ENCODE measurements around the gene CDK16.
A peak's percentile ranks its signal among the peaks of the same experiment; 100 is the strongest.

The CDK16 gene

DNA sequence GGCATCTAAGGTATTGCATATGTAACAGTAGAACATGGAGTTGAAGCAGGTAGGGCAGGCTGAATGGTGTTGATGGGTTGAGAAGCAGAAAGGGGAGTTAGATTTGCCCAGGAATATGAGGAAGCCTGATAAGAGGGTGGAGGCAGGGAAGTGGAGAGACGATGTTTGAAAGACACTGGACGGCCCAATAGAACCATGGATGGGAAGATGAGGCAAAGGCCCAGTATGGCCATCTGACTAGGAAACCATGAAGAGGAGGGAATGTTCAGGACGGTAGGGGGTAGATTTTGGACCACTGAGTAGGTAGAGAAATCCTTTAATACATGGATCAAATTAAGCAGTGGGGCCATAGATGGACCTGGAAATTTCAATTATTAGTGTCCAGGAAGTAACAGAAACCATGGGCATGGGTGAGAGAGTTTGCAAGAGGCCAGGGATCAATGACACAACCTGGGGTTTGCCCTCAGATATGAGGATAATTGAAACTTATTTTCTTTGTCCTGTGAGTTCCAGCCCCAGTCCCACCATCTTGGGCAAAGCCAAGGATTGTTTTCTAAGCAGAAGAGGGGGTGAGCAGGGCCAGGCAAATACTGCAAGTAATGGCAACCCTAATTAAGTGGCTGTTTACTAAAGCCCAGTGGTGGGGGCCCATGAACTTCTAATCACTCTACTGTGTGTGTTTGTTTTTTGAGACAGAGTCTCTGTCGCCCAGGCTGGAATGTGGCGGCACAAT is 11.8 kb downstream of the CDK16 start:
- WGBS: 88% methylated on average over 5 of the region's 5 CpGs
- no peak overlapping the region for H3K27ac ChIP-seq (ENCODE audit: low read depth, low read length)
- H3K9me3 ChIP-seq (ENCODE audit: insufficient read depth, low read depth, low read length): no peaks in the 10 kb centered on the region
- H3K27me3 ChIP-seq (ENCODE audit: insufficient read depth, low read length): no peaks in the 10 kb centered on the region
- no peak overlapping the region for H3K4me3 ChIP-seq (ENCODE audit: low read length)
- peaks cover 37% of the 10 kb centered on the region for H3K36me3 ChIP-seq (ENCODE audit: insufficient read depth, low read length)
- peaks cover 10% of the 10 kb centered on the region; the same call in 1 of the 2 replicates for H3K4me1 ChIP-seq (ENCODE audit: insufficient read depth, low read length)
- H3K9ac ChIP-seq (ENCODE audit: low read depth, low read length): no peak overlapping the region

DNA sequence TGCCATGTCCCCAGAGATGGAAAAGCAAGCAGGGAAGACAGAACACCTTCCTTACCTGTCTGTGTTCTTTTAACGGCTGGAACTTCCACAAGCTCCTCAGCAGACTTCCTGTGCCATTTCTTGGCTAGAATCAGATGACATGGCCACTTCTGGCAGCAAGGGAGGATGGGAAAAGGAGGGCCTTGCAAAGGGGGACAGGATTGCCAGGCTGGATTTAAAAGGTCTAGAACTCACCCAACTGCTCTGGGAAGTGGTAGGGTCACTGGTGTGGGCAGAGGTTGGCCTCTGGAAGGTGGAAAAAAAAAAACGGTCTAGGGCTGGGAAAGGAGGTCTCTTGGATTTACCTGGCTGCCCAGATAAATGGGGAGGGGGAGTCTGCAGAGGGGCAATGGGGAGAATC is 12.7 kb downstream of the CDK16 start:
- peaks cover 32% of the 10 kb centered on the region for H3K36me3 ChIP-seq (ENCODE audit: insufficient read depth, low read length)
- no peak overlapping the region for H3K9ac ChIP-seq (ENCODE audit: low read depth, low read length)
- H3K4me3 ChIP-seq (ENCODE audit: low read length): no peak overlapping the region
- peaks cover 13% of the 10 kb centered on the region; the same call in 1 of the 2 replicates for H3K4me1 ChIP-seq (ENCODE audit: insufficient read depth, low read length)
- H3K27ac ChIP-seq (ENCODE audit: low read depth, low read length): no peak overlapping the region
- 93% methylated on average over 2 of the region's 2 CpGs for WGBS
- no peaks in the 10 kb centered on the region for H3K9me3 ChIP-seq (ENCODE audit: insufficient read depth, low read depth, low read length)
- no peaks in the 10 kb centered on the region for H3K27me3 ChIP-seq (ENCODE audit: insufficient read depth, low read length)

- no peaks in the 10 kb centered on the region for H3K27me3 ChIP-seq (ENCODE audit: insufficient read depth, low read length)
- peaks cover 21% of the 10 kb centered on the region for H3K36me3 ChIP-seq (ENCODE audit: insufficient read depth, low read length)
- H3K9ac ChIP-seq (ENCODE audit: low read depth, low read length): peak overlapping the region; percentile 87
- H3K4me1 ChIP-seq (ENCODE audit: insufficient read depth, low read length): peaks cover 13% of the 10 kb centered on the region; the same call in 1 of the 2 replicates
- no peaks in the 10 kb centered on the region for H3K9me3 ChIP-seq (ENCODE audit: insufficient read depth, low read depth, low read length)
- 61% methylated on average over 8 of the region's 8 CpGs for WGBS
- peak overlapping the region; percentile 99 for H3K27ac ChIP-seq (ENCODE audit: low read depth, low read length)
- peak overlapping the region; percentile 91 for H3K4me3 ChIP-seq (ENCODE audit: low read length)
Observed at GRCh38 chrX:47232197-47232802, 13.8 kb downstream of the CDK16 start.

DNA sequence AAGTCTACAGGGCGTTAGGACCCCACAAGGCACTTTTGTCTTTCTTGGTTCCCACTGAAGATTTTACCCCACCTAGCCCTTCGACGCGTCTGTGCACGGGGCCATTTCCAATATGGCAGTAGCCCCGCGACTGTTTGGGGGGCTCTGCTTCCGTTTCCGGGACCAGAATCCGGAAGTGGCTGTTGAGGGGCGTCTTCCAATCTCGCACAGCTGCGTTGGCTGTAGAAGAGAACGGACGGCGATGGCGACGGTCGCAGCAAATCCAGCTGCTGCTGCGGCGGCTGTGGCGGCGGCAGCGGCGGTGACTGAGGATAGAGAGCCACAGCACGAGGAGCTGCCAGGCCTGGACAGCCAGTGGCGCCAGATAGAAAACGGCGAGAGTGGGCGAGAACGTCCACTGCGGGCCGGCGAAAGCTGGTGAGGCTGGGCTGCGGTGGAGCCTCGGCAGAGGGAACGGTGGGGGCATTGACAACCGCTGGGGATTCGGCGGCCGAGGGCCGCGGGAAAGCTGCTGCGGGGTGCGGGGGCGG is 14.4 kb downstream of the CDK16 start, which contains the start of gene USP11:
Gene USP11, plus strand, starts transcription at position 207 of the 530 bp plus-strand sequence. Its CDS starts 35 bp downstream, at position 242.
- peak within 1 kb of the TSS; percentile 99 for H3K27ac ChIP-seq (ENCODE audit: low read depth, low read length)
- no peaks in the 10 kb centered on the region for H3K27me3 ChIP-seq (ENCODE audit: insufficient read depth, low read length)
- H3K4me3 ChIP-seq (ENCODE audit: low read length): peak within 1 kb of the TSS; percentile 91
- peaks cover 13% of the 10 kb centered on the region; the same call in 1 of the 2 replicates for H3K4me1 ChIP-seq (ENCODE audit: insufficient read depth, low read length)
- WGBS: 1% methylated on average over 46 of the region's 46 CpGs
- peaks cover 15% of the 10 kb centered on the region for H3K36me3 ChIP-seq (ENCODE audit: insufficient read depth, low read length)
- H3K9me3 ChIP-seq (ENCODE audit: insufficient read depth, low read depth, low read length): no peaks in the 10 kb centered on the region
- H3K9ac ChIP-seq (ENCODE audit: low read depth, low read length): peak within 1 kb of the TSS; percentile 95

DNA sequence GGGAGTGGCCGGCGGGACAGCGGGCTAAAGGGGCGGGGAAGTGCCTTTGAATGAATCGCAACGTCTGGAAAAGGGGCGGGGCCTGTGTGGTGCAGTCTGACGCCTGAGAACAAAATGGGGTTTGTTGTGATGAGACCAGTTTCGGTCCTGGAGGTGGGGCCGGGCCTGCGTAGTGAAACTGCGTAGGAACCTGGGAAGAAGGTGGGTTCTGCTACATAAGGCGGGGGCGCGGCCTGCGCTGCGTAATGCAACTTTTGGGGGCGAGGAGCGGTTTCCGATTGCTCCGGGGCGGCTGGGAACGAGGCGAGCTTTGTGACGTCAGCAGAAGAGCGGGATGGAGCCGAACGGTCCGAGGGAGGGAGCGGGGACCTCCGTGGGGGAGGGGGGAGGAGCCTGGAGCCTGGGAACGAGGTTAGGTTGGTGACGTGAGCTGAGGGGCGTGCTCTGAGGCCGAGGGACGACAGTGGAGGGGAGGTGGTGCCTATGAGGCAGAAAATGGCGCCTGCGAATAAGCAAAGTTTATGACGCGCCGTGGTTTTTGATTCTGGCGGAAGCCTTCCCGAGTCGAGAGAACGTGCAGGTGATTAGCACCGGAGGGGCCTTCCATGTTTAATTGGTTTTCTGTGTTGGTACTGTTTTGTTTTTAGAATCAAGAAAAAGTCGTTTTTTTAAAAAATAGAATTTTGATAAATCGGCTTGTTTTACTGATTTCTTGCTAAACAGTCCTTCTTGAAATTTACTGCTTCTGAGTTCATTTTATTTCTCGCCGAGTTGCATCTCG is 15.0 kb downstream of the CDK16 start:
- Histone ChIP-seq H3K27me3 (ENCODE audit: insufficient read depth, low read length) (no peaks in the 10 kb centered on the region), H3K9me3 (ENCODE audit: insufficient read depth, low read depth, low read length) (no peaks in the 10 kb centered on the region), H3K9ac (ENCODE audit: low read depth, low read length) (peak overlapping the region; percentile 95), H3K4me3 (ENCODE audit: low read length) (peak overlapping the region; percentile 91), H3K4me1 (ENCODE audit: insufficient read depth, low read length) (peaks cover 13% of the 10 kb centered on the region; the same call in 1 of the 2 replicates), H3K27ac (ENCODE audit: low read depth, low read length) (peak overlapping the region; percentile 99), H3K36me3 (ENCODE audit: insufficient read depth, low read length) (peaks cover 9% of the 10 kb centered on the region)
- WGBS: 1% methylated on average over 45 of the region's 51 CpGs

DNA sequence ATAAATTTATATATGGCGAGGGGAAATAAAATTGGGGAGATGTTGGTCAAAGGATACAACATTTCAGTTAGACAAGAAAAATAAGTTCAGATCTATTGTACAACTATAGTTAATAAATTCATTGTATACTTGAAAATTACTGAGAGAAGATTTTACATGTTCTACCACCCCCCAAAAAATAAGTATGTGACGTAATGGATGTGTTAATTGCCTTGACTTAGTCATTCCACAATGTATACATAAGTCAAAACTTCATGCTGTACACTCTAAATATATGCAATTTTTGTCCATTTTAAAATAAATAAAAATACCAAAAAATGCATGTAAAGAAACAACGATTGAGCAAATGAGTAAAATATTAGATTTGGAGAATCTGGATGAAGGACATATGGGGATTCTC is 16.1 kb downstream of the CDK16 start:
- Histone ChIP-seq H3K4me1 (ENCODE audit: insufficient read depth, low read length) (peaks cover 13% of the 10 kb centered on the region; the same call in 1 of the 2 replicates), H3K27me3 (ENCODE audit: insufficient read depth, low read length) (no peaks in the 10 kb centered on the region), H3K9me3 (ENCODE audit: insufficient read depth, low read depth, low read length) (no peaks in the 10 kb centered on the region), H3K9ac (ENCODE audit: low read depth, low read length) (peak overlapping the region; percentile 95; the same call in 1 of the 2 replicates), H3K36me3 (ENCODE audit: insufficient read depth, low read length) (peaks cover 7% of the 10 kb centered on the region; the same call in 1 of the 2 replicates), H3K27ac (ENCODE audit: low read depth, low read length) (no peak overlapping the region), H3K4me3 (ENCODE audit: low read length) (peak overlapping the region; percentile 91)
- no CpG with 5 or more reads among the region's 3 CpGs for WGBS

DNA sequence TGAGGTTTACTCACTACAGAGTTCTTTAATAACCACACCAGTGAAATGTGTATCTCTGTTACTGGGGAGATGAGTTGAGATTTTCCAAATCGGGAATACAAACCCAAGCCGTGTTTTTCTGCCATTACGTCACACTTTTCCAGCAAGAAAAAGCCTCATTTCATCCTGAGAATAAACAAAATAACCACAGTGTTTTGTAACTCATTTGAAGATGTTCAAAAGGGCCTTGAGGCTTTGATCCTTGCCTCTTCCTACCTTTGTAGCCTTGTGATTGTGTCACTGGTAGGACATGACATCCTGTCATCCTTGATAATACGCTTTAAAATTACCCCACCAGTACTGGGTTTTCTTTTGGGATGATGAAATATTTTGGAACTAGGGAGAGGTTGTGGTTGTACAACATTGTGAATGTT is 17.2 kb downstream of the CDK16 start:
- H3K9me3 ChIP-seq (ENCODE audit: insufficient read depth, low read depth, low read length): no peaks in the 10 kb centered on the region
- WGBS: no CpG with 5 or more reads among the region's 4 CpGs
- H3K9ac ChIP-seq (ENCODE audit: low read depth, low read length): no peak overlapping the region
- H3K4me1 ChIP-seq (ENCODE audit: insufficient read depth, low read length): peaks cover 13% of the 10 kb centered on the region; the same call in 1 of the 2 replicates
- no peak overlapping the region for H3K27ac ChIP-seq (ENCODE audit: low read depth, low read length)
- H3K36me3 ChIP-seq (ENCODE audit: insufficient read depth, low read length): peaks cover 19% of the 10 kb centered on the region
- no peak overlapping the region for H3K4me3 ChIP-seq (ENCODE audit: low read length)
- no peaks in the 10 kb centered on the region for H3K27me3 ChIP-seq (ENCODE audit: insufficient read depth, low read length)

DNA sequence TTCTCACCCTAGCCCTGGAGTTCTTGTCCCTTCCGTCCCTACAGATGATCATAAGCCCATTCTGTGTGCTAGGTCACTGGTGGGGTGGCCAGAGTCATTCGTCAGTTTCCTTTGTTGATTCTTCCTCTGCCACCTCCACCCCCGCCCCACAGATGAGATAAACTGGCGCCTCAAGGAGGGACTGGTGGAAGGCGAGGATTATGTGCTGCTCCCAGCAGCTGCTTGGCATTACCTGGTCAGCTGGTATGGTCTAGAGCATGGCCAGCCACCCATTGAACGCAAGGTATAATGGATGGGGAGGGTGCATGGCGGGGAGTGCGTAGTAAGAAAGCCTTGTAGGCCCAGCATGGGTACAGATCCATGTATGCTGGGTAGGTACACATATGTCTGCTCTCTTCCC is 20.7 kb downstream of the CDK16 start:
- Histone ChIP-seq H3K4me3 (ENCODE audit: low read length) (no peak overlapping the region), H3K27me3 (ENCODE audit: insufficient read depth, low read length) (no peaks in the 10 kb centered on the region), H3K9ac (ENCODE audit: low read depth, low read length) (no peak overlapping the region), H3K4me1 (ENCODE audit: insufficient read depth, low read length) (peaks cover 13% of the 10 kb centered on the region; the same call in 1 of the 2 replicates), H3K36me3 (ENCODE audit: insufficient read depth, low read length) (peaks cover 48% of the 10 kb centered on the region), H3K27ac (ENCODE audit: low read depth, low read length) (no peak overlapping the region), H3K9me3 (ENCODE audit: insufficient read depth, low read depth, low read length) (no peaks in the 10 kb centered on the region)
- WGBS: 94% methylated on average over 6 of the region's 8 CpGs

GRCh38 chrX:47239898-47240545 is 21.5 kb downstream of the CDK16 start:
- Histone ChIP-seq H3K27ac (ENCODE audit: low read depth, low read length) (no peak overlapping the region), H3K9ac (ENCODE audit: low read depth, low read length) (no peak overlapping the region), H3K4me3 (ENCODE audit: low read length) (no peak overlapping the region), H3K4me1 (ENCODE audit: insufficient read depth, low read length) (peaks cover 6% of the 10 kb centered on the region; the same call in 1 of the 2 replicates), H3K36me3 (ENCODE audit: insufficient read depth, low read length) (peaks cover 56% of the 10 kb centered on the region), H3K27me3 (ENCODE audit: insufficient read depth, low read length) (no peaks in the 10 kb centered on the region), H3K9me3 (ENCODE audit: insufficient read depth, low read depth, low read length) (no peaks in the 10 kb centered on the region)
- WGBS: 97% methylated on average over 12 of the region's 12 CpGs

DNA sequence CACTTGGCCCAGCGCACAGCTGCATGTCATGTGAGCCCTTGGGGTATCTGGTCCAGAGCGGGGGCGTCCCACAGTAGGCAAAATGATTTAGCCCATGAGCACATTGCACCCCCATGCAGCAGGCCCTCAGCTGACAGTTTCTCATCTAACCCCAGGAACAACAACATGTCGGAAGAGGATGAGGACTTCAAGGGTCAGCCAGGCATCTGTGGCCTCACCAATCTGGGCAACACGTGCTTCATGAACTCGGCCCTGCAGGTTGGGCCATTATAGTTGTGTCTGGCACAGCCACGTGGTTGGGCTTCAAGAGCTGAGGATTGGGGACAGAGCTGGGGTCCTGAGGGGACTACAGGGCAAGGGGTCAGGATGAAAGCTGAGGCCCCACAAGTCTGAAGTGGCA is 22.1 kb downstream of the CDK16 start:
- Histone ChIP-seq H3K4me3 (ENCODE audit: low read length) (no peak overlapping the region), H3K9me3 (ENCODE audit: insufficient read depth, low read depth, low read length) (no peaks in the 10 kb centered on the region), H3K27me3 (ENCODE audit: insufficient read depth, low read length) (no peaks in the 10 kb centered on the region), H3K36me3 (ENCODE audit: insufficient read depth, low read length) (peaks cover 59% of the 10 kb centered on the region), H3K27ac (ENCODE audit: low read depth, low read length) (no peak overlapping the region), H3K9ac (ENCODE audit: low read depth, low read length) (no peak overlapping the region), H3K4me1 (ENCODE audit: insufficient read depth, low read length) (no peaks in the 10 kb centered on the region)
- WGBS: 99% methylated on average over 7 of the region's 7 CpGs
